Measurements from ENCODE around the gene KIF21B.

The KIF21B gene

GRCh38 chr1:201062511-201063091 lies 39.1 kb upstream of the KIF21B start:
- no peak for TF ChIP-seq REST (IDR thresholded peaks at IDR 0.05; ENCODE audit: insufficient read depth in 1 of 2, low read depth in 2 of 2, low read length in 2 of 2)
- TF ChIP-seq SIN3A (IDR thresholded peaks at IDR 0.05; ENCODE audit: borderline replicate concordance, insufficient read depth, low read length): no peak
- no peak for TF ChIP-seq TAF1 (IDR thresholded peaks at IDR 0.05; ENCODE audit: borderline replicate concordance, insufficient read depth, low read length)
- TF ChIP-seq POLR2AphosphoS5 (IDR thresholded peaks at IDR 0.05; ENCODE audit: low read depth, low read length): no peak
- no peak for TF ChIP-seq FOXP2 (optimal IDR thresholded peaks at IDR 0.05; ENCODE audit: borderline replicate concordance, extremely low read depth, extremely low read length, insufficient read depth)

DNA sequence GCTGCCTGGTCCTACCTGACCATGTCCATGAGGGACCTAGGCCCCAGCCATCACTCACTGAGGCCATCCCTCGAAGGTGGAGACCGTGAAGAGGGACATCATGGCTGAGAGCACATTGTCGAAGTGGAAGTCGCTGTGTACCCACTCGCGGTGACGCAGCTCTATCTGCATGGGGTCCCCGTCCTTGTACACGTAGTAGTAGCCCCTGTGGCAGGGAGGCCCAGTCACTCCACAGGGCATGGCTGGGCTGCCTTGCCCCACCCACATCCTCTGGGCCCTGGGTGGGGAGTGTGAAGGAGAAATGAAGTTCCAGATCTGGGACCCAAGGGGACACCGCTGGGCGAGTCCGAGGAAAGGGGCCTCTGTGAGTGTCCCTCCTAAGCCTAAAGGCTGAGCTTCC lies 38.4 kb upstream of the KIF21B start:
- TF ChIP-seq REST (IDR thresholded peaks at IDR 0.05; ENCODE audit: insufficient read depth in 1 of 2, low read depth in 2 of 2, low read length in 2 of 2) (no peak), POLR2AphosphoS5 (IDR thresholded peaks at IDR 0.05; ENCODE audit: low read depth, low read length) (no peak), FOXP2 (optimal IDR thresholded peaks at IDR 0.05; ENCODE audit: borderline replicate concordance, extremely low read depth, extremely low read length, insufficient read depth) (no peak)

GRCh38 chr1:201061049-201061448 lies 37.5 kb upstream of the KIF21B start:
- TF ChIP-seq REST (IDR thresholded peaks at IDR 0.05; ENCODE audit: insufficient read depth in 1 of 2, low read depth in 2 of 2, low read length in 2 of 2): no peak
- no peak for TF ChIP-seq POLR2AphosphoS5 (IDR thresholded peaks at IDR 0.05; ENCODE audit: low read depth, low read length)

- no peak for TF ChIP-seq REST (IDR thresholded peaks at IDR 0.05; ENCODE audit: insufficient read depth in 1 of 2, low read depth in 2 of 2, low read length in 2 of 2)
- TF ChIP-seq FOXP2 (optimal IDR thresholded peaks at IDR 0.05; ENCODE audit: borderline replicate concordance, extremely low read depth, extremely low read length, insufficient read depth): no peak
- TF ChIP-seq TAF1 (IDR thresholded peaks at IDR 0.05; ENCODE audit: borderline replicate concordance, insufficient read depth, low read length): no peak
- TF ChIP-seq POLR2AphosphoS5 (IDR thresholded peaks at IDR 0.05; ENCODE audit: low read depth, low read length): no peak
- TF ChIP-seq SIN3A (IDR thresholded peaks at IDR 0.05; ENCODE audit: borderline replicate concordance, insufficient read depth, low read length): no peak
Observed at GRCh38 chr1:201060586-201060985, 37.1 kb upstream of the KIF21B start.

- TF ChIP-seq FOXP2 (optimal IDR thresholded peaks at IDR 0.05; ENCODE audit: borderline replicate concordance, extremely low read depth, extremely low read length, insufficient read depth) (no peak), SIN3A (IDR thresholded peaks at IDR 0.05; ENCODE audit: borderline replicate concordance, insufficient read depth, low read length) (no peak), TAF1 (IDR thresholded peaks at IDR 0.05; ENCODE audit: borderline replicate concordance, insufficient read depth, low read length) (no peak), REST (IDR thresholded peaks at IDR 0.05; ENCODE audit: insufficient read depth in 1 of 2, low read depth in 2 of 2, low read length in 2 of 2) (no peak), POLR2AphosphoS5 (IDR thresholded peaks at IDR 0.05; ENCODE audit: low read depth, low read length) (no peak)
Observed at GRCh38 chr1:201059871-201060555, 36.5 kb upstream of the KIF21B start.

All from PFSK-1 (cell line).